GM12892 (cell line): ENCODE data around the gene NDUFA3.

Experiments used
- POLR2A ChIP-seq: IDR thresholded peaks from 2 replicates; pipeline ENCODE4 v1.6.1; 2011; ENCODE audit warnings: low read depth, low read length, control low read depth
- POLR2AphosphoS5 ChIP-seq: IDR thresholded peaks from 2 replicates; pipeline ENCODE4 v1.6.1; 2011; ENCODE audit warnings: low read depth, low read length, control low read depth
- TAF1 ChIP-seq: IDR thresholded peaks from 2 replicates; pipeline ENCODE4 v1.6.1; 2011; ENCODE audit warnings: low read depth, mild to moderate bottlenecking, control low read depth, low read length, borderline replicate concordance

- TF ChIP-seq POLR2A (no peak), TAF1 (no peak), POLR2AphosphoS5 (no peak)
Observed at GRCh38 chr19:54069470-54069869, 33.2 kb upstream of the NDUFA3 start.
